HG02970 (cell line): ENCODE measurements around the gene ASIC3.

Experiments used
- ATAC-seq: cut with Tn5 transposase; IDR thresholded peaks from one replicate; pipeline ENCODE4 v1.9.1; 2021; ENCODE audit warnings: mild to moderate bottlenecking, moderate library complexity, moderate number of reproducible peaks; ENCODE audit not compliant: unreplicated experiment, low FRiP score

Gene ASIC3

GRCh38 chr7:151053751-151054150, 5.4 kb downstream of the ASIC3 start:
- no peak for ATAC-seq

DNA sequence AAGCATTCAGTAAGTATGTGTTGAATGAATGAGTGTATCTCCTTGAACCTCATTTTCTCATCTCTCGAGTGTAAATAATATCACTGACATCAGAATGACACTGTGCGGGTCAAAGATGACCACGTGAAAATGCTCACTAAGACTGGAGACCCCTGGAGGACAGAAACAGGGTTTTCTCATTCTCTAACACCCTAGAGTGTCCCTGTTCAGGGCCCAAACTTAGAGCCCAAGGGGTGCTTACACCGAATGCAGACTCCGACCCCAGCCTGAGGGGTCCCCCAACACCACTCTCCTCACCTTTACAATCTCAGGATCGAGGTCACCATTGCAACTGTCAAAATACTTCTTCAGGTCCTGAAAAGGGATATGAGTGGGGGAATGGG, 7.9 kb downstream of the ASIC3 start:
- no peak for ATAC-seq

GRCh38 chr7:151056666-151057505, 8.6 kb downstream of the ASIC3 start:
- ATAC-seq = no peak

- ATAC-seq = peak; percentile 4
Measured at GRCh38 chr7:151057506-151057988, 9.2 kb downstream of the ASIC3 start, which contains the start of gene CDK5. Gene CDK5, minus strand, starts transcription at chr7:151057897. Its CDS starts 49 bp downstream, at chr7:151057848.

DNA sequence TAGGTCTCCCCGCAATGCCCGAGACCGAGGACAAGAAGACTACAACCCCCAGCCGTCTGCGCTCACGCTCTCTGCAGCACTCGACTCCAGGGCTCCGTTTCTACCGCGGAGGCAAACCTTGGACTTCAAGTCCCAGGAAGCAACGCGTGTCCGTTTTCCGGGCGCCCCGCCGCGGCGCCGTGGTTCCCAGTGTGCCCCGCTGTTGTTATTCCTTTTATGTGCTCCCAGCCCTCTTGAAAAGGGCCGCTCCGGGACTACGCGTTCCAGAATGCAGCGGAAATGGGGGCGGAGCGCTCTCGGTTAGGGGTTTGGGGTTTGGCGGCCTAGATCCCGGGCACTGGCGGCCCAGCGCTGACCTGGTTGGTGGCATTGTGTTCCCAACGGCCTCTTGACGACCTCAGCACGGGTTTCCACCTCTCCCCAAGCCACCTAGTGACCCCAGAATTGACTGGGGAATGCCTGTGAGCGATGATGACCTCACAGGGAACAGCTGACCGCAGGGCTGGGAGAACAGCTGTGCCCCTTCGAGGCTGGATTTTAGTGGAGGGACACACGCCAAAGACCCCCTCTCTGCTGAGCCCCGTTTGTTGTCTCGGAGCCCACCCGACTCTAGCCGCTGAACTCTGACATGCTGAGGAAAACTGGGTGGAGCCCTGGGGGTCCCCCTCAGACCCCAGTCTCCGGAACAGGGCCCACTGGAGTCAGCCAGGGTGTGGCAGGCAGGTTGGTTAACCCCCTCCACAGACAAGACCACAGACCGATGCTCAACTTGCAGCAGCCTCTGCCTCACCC, 9.9 kb downstream of the ASIC3 start:
- peak; percentile 84 for ATAC-seq

DNA sequence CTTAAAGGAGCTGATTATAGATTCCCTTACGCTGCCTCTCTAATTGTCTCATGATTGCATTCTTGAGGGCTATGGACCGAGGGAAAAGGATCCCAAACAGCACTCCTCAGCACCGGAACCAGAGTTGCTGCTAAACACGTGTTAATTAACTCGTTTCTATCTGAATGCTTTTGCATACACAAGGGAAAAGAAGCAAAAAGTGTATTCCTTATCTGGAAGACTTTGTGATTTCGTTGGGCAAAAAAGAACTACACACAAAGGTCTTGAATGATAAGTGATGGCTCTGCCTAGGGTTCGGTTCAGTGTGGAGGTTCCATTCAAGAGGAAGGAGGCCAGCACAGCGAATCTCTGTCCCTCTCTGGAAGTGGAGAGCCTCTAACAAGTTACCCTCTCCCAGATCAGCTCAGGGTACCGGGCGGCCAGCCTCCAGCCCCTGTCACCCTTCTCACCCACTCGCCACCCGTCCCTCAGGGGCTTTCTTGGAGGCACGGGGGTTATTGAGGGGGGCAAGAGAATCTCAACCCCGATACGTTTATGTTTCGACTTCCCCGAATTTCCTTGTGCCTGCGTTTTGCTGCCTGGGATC, 10.5 kb downstream of the ASIC3 start:
- ATAC-seq = no peak

DNA sequence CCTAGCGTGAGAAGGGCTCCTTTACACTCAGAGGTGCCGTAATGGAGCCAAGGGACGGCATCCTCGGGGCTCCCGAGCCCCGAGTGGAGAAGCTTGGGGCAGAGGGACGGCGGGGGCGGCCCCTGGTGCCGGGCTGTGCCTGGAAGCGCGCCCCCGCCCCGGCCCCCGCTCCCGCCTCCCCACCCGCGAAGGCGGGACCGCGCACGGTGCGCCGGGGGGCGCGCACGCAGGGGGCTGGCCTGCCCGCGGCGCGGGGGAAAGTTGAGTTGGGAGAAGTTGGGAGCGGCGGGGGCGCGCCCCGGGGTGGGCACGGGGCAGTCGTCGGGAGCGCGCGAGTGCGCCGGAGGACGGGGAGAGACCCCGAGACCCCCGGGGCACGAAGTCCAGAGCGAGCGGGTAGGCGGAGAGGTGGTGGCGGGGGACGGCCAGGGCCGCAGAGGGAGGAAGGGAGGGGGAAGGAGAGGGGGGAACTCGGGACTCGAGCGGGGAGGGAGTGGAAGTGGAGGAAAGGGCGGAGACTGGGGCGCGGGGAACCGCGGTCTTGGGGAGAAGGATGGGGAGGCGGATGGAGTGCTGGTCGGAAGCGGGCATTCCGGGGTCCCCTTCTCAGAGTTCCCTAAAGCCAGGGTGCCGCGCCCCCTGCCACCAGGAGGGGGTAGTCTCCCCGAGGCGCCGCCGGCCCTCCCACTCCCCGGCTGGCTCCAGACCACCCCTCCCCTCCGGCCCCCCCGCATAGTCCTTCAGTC, 11.2 kb downstream of the ASIC3 start, which contains the start of gene SLC4A2:
Gene SLC4A2 (plus strand): TSS at position 223 of the 746 bp plus-strand sequence. CDS start 2,399 bp downstream, outside the sequence.
- ATAC-seq = peak; percentile 39

GRCh38 chr7:151060113-151060415, 11.7 kb downstream of the ASIC3 start:
- ATAC-seq = no peak

GRCh38 chr7:151060416-151061212, 12.3 kb downstream of the ASIC3 start:
- no peak for ATAC-seq

DNA sequence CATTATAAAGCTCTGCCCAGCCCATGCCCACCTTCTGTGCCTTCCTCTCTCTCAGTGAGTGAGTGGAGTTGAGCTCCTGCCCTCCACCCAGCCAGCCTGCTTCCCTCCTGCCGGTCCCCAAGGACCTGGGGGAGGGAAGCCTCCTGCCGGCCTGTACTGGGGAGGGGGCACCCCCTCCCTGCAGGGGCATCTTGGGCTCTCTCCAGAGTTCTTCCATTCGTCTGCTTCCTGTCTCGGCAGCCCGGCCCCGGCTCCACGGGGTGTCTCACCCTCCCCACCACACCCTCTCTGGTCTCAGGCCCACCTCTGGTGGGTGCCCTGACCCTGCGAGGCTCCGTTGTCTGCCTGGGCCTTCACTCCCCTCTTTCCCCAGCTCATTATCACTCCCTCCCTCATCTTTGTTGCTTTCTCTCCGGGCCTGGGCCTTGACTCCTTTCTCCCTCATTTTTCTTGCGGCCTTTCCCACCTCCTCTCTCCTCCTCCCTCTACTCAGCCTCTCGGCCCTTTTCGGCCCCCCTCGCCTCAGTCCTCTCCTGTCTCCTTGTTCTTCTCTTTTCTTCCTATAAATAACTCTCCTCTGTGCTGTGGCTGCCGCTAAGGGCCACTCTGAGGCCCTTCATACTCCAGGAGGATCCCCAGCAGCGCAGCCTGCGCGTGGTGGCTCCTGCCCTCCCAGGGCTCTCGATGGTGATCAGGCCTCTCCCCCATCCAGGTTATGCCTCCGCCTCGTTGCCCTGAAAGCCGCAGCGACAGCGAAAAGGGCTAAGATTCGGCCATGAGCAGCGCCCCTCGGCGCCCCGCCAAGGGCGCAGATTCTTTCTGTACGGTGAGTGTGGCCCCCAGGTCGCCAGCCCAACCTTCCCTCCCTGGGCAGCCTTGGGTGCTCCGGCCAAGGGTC, 13.1 kb downstream of the ASIC3 start:
- no peak for ATAC-seq

DNA sequence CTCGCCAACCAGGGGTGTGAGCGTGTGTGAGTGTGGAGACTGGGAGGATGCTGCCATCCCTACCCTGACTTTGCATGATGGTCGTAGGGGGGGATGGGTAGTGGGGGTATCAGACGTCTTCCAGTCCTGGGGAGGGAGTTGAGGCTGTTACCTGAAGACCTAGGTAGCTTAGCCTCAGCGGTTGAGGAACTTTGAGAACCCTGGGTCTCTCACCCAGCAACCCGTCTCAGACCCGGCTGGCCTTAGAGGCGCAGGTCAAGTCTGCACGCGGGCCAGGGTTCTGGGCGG, 13.7 kb downstream of the ASIC3 start:
- ATAC-seq = no peak

DNA sequence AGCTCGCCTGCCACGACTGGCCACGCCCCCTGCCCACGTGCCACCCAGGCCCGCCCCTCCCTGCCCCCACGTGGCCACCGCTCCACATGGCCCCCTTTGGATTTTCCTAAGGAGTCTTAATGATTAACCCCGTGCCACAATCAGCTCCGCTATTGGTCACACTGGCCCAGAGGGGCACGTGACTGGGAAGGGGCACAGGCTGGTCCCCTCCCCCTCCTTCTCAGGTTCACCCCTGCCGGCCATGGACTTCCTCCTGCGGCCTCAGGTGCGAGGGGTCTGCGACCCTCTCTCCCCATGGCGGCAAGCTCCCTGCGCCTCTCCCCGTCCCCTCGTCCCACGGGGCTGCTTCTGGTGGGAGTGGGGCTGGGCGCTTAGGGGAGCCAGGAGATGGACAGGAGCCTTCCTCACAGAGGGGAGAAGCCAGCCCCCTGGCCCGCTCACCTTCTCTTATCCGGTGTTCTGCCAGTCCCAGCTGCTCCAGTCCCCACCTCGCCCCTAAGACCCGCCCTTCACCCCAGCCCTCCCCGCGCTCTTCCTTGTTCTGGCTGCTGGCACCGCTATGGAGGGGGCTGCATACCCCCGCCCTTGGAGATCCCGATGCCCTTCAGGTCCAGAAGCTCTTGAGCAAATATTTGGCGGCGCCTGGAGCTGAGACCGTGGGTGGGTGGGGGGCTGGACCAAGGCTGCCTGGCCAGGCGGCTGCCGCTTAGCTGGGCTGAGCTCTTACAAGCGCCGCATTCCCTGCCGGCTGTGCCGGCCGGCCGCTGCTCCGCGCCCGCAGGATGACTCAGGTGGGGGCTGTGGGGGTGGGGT, 14.3 kb downstream of the ASIC3 start:
- ATAC-seq = no peak

DNA sequence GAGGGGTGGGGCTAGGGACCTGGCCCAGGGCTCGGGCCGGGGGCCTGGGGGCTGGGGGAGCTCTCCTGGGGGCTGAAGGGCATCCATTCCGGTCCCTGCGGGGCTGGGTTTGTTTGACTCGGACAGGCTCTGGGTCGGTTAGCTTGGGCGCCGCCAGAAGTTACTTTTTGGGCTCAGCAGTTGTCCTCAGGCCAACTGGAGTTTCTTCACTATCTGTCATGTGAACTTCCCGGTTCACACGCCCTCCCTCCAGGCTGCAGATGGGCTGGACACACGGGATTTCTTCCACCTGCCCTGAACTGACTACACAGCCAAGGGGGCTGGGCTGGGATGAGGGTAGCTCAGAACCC, 14.9 kb downstream of the ASIC3 start:
- ATAC-seq = no peak

DNA sequence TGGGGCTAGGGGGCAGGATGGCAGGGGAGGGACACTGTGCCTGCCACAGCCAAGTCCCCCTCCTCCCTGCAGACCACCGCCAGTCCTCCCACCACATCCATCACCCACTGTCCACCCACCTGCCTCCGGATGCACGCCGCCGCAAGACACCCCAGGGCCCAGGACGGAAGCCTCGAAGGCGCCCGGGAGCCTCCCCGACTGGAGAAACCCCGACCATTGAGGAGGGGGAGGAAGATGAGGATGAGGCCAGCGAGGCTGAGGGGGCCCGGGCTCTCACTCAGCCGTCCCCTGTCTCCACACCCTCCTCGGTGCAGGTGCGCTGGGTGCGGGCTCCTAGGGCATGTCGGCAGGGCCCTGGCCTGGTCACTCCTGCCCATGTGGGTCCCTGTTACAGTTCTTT, 16.1 kb downstream of the ASIC3 start:
- no peak for ATAC-seq

DNA sequence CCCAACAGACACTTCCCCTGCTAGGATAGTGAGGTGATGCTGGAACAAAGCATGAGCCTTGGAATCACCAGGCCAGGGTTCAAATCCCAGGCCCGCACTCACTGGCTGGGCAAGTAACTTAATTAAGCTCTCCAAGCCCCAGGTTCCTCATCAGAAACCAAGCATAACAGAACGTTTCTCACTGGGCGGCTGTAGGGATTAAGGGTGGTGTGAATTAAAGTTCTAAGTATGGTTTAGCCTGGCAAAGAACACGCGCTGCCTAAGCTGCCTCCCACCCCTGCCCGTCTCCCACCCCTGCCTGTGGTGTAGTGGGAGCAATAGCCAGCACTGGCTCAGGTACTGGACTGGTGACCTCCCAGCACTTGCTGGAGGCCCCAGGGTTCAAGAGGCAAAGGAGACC, 16.7 kb downstream of the ASIC3 start:
- no peak for ATAC-seq

DNA sequence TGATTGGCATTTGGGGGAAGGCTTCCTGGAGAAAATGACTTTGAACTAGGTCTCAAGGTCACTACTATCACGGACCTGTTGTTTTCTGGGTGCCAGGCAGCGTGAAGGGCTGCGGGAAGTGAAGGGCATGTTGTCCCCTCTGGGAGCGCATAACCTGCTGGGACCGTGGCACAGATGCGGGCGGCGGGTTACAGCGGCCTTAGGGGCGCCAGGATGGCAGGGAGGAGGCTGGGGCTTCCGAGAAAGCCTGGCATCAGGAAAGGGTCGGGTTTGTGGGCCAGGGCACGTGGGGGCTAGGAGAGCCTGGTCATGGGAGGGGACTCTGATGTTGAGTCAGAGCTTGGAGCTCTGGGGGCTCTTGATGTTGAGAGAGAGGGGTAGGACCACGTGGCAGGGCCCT, 17.2 kb downstream of the ASIC3 start:
- ATAC-seq = no peak

- ATAC-seq = no peak
Measured at GRCh38 chr7:151066273-151066974, 18.1 kb downstream of the ASIC3 start.
